ENCODE measurements around the gene KRTAP12-1.
"Not testable (repeated sequence)": the region's sequence is repeated elsewhere in the genome, so short reads cannot be mapped to it uniquely, and the experiment has no call there.

KRTAP12-1 gene

GRCh38 chr21:44650973-44651675 lies 30.8 kb downstream of the KRTAP12-1 start:
- H3K4me3 ChIP-seq (ENCODE audit: low read depth, low read length): no peak overlapping the region
- no peak for TF ChIP-seq CTCF (IDR thresholded peaks at IDR 0.05; ENCODE audit: low read depth, low read length)

- no peak for TF ChIP-seq CTCF (IDR thresholded peaks at IDR 0.05; ENCODE audit: low read depth, low read length)
- no peak overlapping the region for H3K4me3 ChIP-seq (ENCODE audit: low read depth, low read length)
Observed at GRCh38 chr21:44650265-44650972, 31.5 kb downstream of the KRTAP12-1 start.

- TF ChIP-seq CTCF (IDR thresholded peaks at IDR 0.05; ENCODE audit: low read depth, low read length): no peak
Observed at GRCh38 chr21:44649521-44650100, 32.4 kb downstream of the KRTAP12-1 start.

GRCh38 chr21:44648557-44649311 lies 33.2 kb downstream of the KRTAP12-1 start:
- no peak for TF ChIP-seq CTCF (IDR thresholded peaks at IDR 0.05; ENCODE audit: low read depth, low read length)
- no peak overlapping the region for H3K4me3 ChIP-seq (ENCODE audit: low read depth, low read length)

More at GRCh38 chr21:44649521-44650100, 32.4 kb downstream of the KRTAP12-1 start:
- no peak overlapping the region for H3K4me3 ChIP-seq (ENCODE audit: low read depth, low read length)

- no peak for TF ChIP-seq CTCF (IDR thresholded peaks at IDR 0.05; ENCODE audit: low read depth, low read length)
- H3K4me3 ChIP-seq (ENCODE audit: low read depth, low read length): no peak overlapping the region
Observed at GRCh38 chr21:44647222-44647552, 34.8 kb downstream of the KRTAP12-1 start.

GRCh38 chr21:44646366-44647221 lies 35.4 kb downstream of the KRTAP12-1 start, which contains the start of gene KRTAP10-11:
Gene KRTAP10-11, plus strand, starts transcription at chr21:44646414. Its CDS starts 45 bp downstream, at chr21:44646459.
- H3K4me3 ChIP-seq (ENCODE audit: low read depth, low read length): not testable (repeated sequence)

GRCh38 chr21:44644878-44645277 lies 37.1 kb downstream of the KRTAP12-1 start:
- no peak overlapping the region for H3K4me3 ChIP-seq (ENCODE audit: low read depth, low read length)
- TF ChIP-seq CTCF (IDR thresholded peaks at IDR 0.05; ENCODE audit: low read depth, low read length): no peak
